CD4-positive, alpha-beta T cell treated with Interleukin-17A for 1 hour (primary cell): ENCODE results near the gene MEX3B.

Source experiments
- DNase-seq: peaks from one replicate; pipeline ENCODE4 v3.0.0-alpha.2; 2020

MEX3B gene

GRCh38 chr15:82045892-82046665, at the start of gene MEX3B:
TSS of gene MEX3B (minus strand) at chr15:82046018. CDS start at chr15:82045705, 313 bp downstream.
- peak; percentile 91 for DNase-seq

GRCh38 chr15:82093774-82094211, 48.0 kb upstream of the MEX3B start:
- DNase-seq = no peak

- DNase-seq = no peak
Measured at GRCh38 chr15:82093325-82093724, 47.5 kb upstream of the MEX3B start.

GRCh38 chr15:82091636-82092140, 45.9 kb upstream of the MEX3B start:
- no peak for DNase-seq

GRCh38 chr15:82086243-82086995, 40.6 kb upstream of the MEX3B start:
- no peak for DNase-seq

- no peak for DNase-seq
Measured at GRCh38 chr15:82081914-82082762, 36.3 kb upstream of the MEX3B start.

- DNase-seq = no peak
Measured at GRCh38 chr15:82080774-82081173, 35.0 kb upstream of the MEX3B start.

- DNase-seq = no peak
Measured at GRCh38 chr15:82079736-82080135, 33.9 kb upstream of the MEX3B start.

- DNase-seq = no peak
Measured at GRCh38 chr15:82074610-82075009, 28.8 kb upstream of the MEX3B start.

- no peak for DNase-seq
Measured at GRCh38 chr15:82072926-82073537, 27.2 kb upstream of the MEX3B start.

GRCh38 chr15:82066455-82066854, 20.6 kb upstream of the MEX3B start:
- DNase-seq = no peak

GRCh38 chr15:82064824-82065223, 19.0 kb upstream of the MEX3B start:
- DNase-seq = no peak

GRCh38 chr15:82062479-82063454, 16.9 kb upstream of the MEX3B start:
- no peak for DNase-seq

GRCh38 chr15:82060817-82061216, 15.0 kb upstream of the MEX3B start:
- DNase-seq = no peak

GRCh38 chr15:82058517-82059204, 12.8 kb upstream of the MEX3B start:
- DNase-seq = no peak

- DNase-seq = no peak
Measured at GRCh38 chr15:82058026-82058425, 12.2 kb upstream of the MEX3B start.

- no peak for DNase-seq
Measured at GRCh38 chr15:82056958-82057823, 11.4 kb upstream of the MEX3B start.

GRCh38 chr15:82052751-82053150, 6.9 kb upstream of the MEX3B start:
- no peak for DNase-seq

- DNase-seq = no peak
Measured at GRCh38 chr15:82051664-82052063, 5.8 kb upstream of the MEX3B start.

- DNase-seq = peak; percentile 4
Measured at GRCh38 chr15:82048811-82049210, 3.0 kb upstream of the MEX3B start.
